GM18870 (cell line): ENCODE data around the gene GSK3A.
A peak's percentile ranks its signal among the peaks of the same experiment; 100 is the strongest.

ENCODE experiments used
- ATAC-seq: cut with Tn5 transposase; IDR thresholded peaks from one replicate; pipeline ENCODE4 v1.9.1; 2021; ENCODE audit warnings: moderate library complexity; ENCODE audit not compliant: unreplicated experiment

Gene GSK3A

DNA sequence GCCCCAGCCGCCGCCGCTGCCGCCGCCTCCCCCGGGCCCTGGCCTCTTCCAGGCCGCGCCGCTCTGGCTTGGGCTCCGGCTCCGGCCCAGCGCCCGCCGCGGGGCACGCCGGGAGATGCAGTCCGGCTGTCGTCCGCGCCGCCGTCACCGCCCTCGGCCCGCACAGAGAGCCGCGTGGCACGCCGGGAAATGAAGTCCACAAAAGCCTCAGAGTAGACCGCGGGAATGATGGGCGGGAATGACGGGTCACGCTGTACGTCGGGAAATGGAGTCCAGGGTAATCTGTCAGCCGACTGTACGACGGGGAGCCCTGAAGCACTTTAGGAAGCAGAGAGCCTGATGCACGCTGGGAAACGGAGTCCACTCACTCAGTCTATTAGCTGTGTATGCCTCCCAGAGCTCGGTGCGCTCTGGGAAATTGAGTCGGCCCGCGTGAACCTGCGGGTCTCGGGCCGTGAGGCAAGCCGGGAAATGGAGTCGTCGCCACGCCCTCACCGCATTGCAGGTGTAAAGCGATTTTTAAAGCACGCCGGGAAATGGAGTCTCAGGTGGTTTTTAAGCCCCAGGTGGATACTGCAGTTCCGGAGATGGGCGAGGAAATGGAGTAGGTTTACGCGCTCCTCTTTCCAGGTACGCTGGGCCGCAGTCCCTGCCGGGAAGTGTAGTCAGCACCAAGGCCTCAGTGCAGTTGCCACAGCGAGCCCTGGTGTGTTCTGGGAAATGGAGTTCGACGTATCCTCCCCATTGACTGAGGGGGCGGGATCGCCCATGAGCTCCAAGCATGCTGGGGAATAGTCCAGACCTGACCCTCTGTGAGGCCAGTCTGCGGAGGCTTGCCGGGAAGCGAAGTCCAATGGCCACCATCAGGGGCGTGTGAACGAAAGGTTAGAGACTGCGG lies at the start of gene GSK3A:
Gene GSK3A (minus strand): TSS at position 91 of the 898 bp plus-strand sequence. CDS start 137 bp downstream, outside the sequence.
- peak; percentile 62 for ATAC-seq

DNA sequence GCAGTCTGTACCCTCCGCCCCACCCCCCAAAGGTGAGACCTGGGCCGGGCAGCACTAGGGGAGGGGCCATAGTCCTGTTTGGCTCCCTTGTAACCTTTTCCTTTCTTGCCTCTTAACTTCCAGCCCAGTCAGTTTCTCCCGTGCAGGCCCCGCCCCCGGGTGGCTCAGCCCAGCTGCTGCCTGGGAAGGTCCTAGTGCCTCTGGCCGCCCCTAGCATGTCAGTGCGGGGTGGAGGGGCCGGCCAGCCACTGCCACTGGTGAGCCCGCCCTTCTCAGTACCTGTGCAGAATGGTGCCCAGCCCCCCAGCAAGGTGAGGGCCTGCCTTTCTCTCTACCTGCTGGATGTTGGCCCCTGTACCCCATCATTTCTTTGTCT lies 49.0 kb upstream of the GSK3A start:
- ATAC-seq, result no peak

DNA sequence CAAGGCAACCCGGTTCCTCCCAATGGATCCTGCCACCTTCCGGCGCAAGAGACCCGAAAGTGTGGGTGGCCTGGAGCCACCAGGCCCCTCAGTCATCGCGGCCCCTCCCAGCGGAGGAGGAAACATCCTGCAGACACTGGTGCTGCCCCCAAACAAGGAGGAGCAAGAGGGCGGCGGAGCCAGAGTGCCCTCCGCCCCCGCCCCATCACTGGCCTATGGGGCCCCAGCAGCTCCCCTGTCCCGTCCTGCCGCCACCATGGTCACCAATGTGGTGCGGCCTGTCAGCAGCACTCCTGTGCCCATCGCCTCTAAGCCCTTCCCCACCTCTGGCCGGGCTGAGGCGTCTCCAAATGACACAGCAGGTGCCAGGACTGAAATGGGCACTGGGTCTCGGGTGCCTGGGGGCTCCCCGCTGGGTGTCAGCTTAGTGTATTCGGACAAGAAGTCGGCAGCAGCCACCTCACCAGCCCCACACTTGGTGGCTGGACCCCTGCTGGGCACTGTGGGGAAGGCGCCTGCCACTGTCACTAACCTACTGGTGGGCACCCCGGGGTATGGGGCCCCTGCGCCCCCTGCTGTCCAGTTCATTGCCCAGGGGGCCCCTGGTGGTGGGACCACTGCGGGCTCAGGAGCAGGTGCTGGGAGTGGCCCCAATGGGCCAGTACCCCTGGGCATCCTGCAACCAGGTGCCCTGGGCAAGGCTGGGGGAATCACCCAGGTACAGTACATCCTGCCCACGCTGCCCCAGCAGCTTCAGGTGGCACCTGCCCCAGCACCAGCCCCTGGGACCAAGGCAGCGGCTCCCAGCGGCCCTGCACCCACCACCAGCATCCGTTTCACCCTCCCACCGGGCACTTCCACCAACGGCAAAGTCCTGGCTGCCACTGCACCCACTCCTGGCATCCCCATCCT lies 48.4 kb upstream of the GSK3A start:
- no peak for ATAC-seq

DNA sequence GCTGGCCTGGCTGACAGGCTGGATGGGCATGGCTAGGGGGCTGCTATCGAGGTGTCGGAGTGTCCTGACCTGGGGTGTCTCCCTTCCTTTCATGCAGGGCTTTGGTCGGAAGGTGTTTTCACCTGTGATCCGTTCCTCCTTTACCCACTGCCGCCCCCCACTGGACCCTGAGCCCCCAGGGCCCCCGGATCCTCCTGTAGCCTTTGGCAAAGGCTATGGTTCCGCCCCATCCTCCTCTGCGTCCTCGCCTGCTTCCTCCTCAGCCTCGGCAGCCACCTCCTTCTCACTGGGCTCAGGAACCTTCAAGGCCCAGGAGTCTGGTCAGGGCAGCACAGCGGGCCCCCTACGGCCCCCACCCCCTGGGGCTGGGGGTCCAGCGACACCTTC lies 47.7 kb upstream of the GSK3A start:
- ATAC-seq, result no peak

DNA sequence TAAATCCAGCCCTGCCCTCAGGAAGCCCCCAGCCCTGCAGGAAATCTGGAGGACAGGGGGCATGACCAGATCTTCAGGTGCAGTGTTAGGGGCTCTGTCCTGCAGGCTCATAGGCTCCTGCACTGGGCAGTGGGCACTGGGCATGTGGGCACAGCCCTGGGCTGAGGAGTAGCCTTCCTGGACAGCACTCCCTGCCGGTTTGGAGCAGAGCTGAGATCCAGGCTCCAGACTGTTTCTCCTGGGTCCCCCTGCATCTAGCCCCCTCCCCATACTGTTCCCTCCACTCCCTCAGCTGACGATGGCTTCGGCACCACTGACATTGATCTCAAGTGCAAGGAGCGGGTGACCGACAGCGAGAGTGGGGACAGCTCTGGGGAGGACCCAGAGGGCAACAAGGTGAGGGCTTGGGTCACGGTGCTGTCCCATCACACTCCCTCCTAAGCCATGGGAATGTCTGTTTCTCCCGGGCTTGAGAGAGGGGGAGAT lies 47.2 kb upstream of the GSK3A start:
- no peak for ATAC-seq

DNA sequence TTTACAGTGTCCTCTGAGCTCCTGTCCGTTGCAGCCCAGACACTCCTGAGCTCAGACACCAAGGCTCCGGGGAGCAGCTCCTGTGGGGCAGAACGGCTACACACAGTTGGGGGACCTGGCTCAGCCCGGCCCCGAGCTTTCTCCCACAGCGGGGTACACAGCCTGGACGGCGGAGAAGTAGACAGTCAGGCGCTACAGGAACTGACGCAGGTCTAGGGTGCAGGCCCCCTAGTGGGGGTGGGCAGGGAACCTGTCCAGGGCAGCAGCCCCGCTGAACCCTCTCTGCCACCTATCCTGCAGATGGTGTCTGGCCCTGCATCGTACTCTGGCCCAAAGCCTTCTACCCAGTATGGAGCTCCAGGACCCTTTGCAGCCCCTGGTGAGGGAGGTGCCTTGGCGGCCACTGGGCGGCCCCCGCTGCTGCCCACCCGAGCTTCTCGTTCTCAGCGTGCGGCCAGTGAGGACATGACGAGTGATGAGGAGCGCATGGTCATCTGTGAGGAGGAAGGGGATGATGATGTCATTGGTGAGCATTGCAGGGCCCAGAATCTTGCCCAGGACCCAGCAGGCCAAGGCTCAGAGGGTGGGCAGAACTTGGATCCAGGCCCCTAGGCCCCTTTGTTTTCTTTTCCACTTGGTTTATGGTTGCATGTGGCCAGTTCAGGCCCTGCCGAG lies 46.6 kb upstream of the GSK3A start:
- ATAC-seq, result no peak

DNA sequence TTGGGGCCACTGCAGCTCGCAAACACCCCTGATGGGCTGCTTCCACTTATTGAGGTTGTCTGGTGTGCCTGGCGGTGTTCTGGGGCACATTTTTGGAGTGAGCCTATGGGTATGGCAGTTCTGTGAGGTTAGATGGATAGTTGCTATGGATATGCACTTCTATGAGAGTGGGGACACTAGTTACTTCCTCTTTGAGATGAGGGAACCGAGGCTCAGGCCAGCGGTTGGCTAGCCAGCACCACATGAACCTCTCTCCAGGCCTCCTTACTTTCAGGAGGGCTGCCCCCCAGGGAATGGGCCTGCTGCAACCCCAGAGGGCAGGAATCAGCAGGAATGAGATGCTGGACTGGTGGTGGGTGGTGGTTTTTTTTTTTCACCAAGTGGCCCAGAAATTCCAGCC lies 46.0 kb upstream of the GSK3A start:
- no peak for ATAC-seq

DNA sequence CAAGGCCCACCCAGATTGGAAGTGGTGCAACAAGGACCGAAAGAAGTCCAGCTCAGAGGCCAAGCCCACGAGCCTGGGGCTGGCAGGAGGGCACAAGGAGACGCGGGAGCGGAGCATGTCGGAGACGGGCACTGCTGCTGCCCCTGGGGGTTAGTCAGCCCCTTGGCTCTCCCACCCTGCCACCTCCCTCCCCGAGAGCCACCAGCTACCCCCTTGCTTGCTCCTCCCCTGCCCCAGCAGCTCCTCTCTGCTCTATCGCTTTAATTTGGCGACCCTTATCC lies 45.4 kb upstream of the GSK3A start:
- no peak for ATAC-seq

DNA sequence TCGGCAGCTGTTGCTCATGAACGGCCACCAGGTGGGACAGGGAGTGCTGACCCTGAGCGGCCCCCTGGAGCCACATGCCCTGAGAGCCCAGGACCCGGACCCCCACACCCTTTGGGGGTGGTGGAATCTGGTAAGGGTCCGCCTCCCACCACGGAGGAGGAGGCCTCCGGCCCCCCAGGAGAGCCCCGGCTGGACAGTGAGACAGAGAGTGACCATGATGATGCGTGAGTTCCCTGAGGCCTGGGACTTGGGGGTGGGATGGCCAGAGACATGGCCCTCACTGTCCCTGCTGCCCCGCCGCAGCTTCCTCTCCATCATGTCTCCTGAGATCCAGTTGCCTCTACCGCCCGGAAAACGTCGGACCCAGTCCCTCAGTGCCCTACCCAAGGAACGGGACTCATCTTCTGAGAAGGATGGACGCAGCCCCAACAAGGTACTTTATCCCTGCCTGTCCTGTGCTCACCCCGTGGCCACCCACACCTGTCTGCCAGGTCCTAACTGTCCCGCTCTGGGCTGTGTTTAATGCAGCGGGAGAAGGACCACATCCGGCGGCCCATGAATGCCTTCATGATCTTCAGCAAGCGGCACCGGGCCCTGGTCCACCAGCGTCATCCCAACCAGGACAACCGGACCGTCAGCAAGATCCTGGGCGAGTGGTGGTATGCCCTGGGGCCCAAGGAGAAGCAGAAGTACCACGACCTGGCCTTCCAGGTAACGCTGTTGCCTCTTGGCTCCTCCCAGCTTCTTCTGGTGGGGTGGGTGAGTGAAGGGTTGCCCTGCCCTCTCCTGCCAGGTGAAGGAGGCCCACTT lies 44.8 kb upstream of the GSK3A start:
- ATAC-seq, result no peak

DNA sequence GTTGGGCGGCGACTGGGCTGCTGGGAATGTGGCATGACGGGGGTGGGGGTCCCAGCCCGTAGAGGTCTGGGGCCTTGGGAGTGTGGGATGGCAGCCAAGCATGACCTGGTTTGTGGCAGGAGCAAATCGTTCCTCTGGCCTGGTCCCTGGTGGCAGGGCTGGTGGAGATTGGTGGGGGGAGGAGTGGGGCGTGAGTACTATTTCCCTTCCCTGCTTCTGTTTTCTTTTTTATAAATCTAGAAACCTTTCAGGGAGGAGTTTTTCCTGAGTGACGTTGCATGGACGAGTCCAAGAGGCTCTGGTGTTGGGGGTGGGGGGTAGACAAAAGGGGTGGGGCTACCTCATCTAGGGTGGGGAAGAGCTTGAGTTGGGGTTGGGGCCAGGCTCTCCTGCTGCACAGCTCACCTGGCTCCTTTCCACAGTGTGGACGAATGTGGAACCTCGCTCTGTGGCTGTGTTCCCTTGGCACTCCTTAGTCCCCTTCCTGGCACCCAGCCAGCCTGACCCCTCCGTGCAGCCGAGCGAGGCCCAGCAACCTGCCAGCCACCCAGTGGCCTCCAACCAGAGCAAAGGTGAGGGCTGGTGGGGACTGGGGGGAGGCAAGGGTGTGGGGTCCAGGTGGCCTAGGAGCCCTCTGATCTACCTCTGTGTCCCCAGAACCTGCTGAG lies 44.1 kb upstream of the GSK3A start:
- ATAC-seq, result no peak

DNA sequence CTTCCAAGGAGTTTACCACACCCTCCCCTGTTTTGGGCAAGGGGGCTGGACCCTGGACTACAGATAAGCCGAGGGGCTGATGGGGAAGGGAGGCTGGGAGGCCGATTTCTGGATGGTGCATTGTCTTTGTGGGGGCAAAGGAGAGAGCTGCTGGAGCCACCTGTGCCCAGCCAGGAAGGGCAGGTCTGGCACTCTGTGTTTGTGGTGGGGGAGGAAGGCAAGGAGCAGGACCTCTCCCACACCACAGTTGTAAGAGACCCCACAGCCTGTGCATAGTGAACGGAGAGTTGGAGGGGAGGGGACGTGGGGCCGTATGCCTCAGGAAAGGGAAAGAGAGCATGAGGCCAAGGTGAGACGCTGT lies 43.6 kb upstream of the GSK3A start:
- no peak for ATAC-seq

DNA sequence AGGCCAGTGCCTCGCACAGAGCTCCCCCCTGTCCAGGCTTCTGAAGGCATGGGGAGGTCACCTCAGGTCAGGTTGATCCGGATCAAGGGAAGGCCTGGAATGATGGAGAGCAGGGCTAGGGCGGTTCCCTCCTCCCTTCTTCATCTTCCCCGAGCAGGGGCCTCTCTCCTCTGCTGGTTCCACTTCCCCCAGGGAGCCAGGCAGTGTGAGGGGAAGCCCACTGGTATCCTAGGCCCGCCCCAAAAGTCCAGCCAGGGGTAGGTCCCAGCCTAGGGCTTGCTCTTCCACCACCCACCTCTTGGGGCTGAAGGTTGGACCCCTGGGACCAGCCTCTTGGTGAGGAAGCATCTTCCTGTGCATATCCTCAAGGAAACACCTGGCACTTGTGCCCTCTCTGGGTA lies 43.1 kb upstream of the GSK3A start:
- no peak for ATAC-seq

DNA sequence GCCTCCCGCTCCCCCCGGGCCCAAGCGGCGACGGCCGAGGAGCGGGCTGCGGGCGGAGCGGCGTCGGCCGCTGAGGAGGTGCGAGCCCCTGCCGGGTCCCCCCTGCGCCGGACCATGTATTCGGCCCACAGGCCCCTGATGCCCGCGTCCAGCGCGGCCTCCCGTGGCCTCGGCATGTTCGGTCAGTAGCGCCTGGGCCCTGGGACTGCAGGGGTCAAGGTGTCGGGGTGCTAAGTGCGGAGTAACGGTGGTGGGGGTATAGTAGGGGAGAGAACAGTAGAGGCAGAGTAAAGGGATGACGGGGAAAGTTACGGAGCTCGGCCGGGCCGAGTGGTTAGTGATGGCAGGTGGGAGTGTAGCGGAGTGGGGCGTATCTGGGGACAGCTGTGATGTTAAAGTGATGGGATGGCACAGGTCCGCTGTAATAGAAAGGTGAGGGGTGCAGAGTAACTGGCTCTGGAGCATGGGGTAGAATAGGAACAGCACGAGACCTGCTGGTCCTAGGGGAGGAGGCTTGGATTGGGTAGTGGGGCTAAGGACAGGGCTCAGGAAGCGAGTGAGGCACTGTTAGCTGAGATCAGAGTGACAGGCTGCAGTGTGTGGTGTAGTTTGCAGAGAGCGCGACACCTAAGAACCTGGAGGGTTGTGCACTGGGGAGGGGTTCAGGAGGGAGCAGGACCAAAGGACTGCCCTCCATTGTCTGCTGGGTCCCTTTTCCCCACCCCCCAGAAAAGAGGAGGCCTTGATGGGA lies 42.4 kb upstream of the GSK3A start:
- ATAC-seq, result no peak

DNA sequence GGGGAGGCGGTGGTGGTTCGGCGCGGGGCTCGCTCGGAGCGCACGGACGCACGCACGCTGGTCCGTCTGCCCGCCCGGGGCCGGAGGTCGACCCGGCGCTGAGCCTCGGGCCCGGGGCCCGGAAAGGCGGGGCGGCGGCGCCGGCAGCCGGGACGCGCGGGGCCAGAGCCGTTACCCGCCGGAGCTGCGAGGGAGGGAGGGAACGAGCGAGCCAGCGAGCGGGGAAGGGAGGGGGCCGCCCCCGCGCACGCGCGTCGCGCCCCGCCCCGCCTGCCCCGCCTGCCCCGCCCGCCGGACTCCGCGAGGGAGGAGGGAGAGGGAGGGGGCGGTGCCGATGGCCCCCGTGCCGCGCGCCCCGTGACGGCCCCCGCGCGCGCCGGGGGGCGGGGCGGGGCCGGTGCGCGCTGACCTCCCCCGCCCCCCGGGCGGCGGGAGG lies 41.7 kb upstream of the GSK3A start:
- ATAC-seq, result no peak

DNA sequence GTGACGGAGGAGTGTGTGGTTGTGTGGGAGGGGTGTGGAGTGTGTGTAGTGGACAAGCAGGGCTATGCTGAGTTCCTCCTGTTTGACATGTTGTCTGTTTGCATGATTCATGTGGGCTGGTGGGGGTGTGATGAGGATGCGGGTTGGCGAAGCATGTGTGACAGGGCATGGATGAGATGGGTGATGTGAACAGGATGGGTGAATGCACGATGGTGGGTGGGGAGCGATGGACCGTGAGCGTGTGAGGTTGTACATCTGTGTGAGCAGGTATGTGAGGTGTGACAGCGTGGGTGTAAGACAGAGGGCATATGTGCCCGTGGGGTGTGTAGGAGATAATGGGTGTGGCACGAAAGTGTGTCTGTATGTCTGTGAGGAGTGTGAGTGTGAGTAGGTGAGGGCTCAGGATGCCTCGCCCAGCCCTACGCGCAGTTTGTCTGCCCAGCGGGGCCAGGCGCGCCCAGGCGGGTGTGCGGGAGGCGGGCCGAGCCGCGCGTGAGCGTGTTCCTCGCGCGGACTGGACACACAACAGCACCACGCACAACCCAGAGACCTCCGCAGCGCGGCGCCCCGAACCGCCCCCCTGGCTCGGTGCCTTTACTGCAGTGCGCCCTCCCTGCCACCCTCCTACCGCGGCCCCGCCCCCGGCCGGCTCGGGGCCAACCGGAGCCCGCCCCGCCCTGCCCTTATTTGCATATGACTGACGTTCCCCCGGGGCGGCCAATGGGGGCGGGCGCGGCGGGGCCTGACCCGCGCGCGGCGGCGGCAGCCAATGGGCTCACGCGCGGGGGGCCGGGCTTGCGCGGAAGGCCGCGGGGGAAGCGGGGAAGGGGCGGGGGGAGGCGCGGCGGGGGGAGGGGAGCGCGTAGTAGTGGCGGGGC lies 41.0 kb upstream of the GSK3A start:
- ATAC-seq, result peak; percentile 33

DNA sequence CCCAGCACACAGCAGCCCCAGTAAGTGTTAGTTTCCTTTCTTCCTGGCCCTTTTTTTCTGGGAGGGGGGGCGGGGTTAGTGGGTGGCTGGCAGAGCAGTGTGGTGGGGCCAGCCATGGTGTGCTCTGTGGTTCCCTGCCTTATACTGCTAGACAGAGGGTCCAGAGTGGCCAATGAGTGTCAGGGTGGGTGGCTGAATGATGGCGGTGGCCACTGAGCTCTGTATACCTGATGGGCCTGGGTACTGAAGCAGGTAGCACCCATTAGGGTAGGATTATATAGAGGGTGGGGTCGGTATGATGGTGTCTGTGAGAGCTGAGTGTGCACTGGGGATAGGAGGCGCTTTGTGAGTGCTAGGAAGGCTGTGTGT lies 40.4 kb upstream of the GSK3A start:
- ATAC-seq, result no peak

DNA sequence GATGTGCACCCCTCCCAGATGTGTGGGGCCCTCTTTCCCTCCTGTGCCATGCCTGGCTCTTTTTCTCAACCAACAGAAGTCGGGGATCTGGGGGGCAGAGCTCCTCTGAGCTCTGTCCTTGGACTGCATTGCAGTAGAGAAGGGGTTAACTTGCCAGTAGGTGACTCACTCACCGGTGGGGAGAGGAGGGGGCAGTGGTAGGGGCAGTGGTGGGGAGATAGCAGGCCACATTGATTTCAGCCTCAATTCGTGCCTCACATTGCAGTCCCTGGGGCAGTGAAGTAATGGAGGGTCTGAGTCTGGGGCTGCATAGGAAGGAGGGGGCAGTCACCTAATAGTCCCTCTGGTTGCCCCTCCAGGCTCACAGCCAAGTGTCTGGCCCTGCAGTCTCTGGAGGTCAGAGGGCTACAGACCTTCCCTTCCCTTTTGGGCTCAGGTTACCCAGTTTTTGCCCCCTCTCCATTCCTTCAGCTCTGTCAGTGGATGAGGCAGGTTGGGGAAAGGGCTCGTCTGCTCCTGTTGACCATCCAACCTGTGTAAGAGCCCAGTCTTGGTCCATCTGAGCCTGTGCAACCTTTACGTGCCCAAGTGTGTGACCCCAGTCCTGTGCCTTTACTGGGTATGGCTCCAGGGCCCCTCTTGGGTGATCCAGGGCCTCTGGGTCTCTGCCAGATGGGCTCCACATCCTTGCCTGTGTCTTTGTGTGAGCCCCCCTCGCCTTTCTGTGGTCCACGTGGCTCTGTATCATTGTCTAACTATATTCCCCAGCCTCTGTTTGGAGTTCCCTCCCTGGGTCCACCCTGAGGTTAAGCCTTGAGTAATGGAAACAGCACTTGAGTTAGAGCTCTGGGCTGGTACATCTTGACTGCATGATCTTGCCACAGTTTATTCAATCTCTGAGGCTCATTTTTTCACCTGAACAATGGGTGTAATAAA lies 39.7 kb upstream of the GSK3A start:
- no peak for ATAC-seq
